IPS-NIHi7 (cell line): Measurements from ENCODE around the gene RPL11.
"Not testable (repeated sequence)": the region's sequence is repeated elsewhere in the genome, so short reads cannot be mapped to it uniquely, and the experiment has no call there.

Experiments used
- DNase-seq: peaks from one replicate; pipeline ENCODE4 v3.0.0; 2012; ENCODE audit warnings: mixed read lengths; ENCODE audit errors: extremely low spot score

Gene RPL11

DNA sequence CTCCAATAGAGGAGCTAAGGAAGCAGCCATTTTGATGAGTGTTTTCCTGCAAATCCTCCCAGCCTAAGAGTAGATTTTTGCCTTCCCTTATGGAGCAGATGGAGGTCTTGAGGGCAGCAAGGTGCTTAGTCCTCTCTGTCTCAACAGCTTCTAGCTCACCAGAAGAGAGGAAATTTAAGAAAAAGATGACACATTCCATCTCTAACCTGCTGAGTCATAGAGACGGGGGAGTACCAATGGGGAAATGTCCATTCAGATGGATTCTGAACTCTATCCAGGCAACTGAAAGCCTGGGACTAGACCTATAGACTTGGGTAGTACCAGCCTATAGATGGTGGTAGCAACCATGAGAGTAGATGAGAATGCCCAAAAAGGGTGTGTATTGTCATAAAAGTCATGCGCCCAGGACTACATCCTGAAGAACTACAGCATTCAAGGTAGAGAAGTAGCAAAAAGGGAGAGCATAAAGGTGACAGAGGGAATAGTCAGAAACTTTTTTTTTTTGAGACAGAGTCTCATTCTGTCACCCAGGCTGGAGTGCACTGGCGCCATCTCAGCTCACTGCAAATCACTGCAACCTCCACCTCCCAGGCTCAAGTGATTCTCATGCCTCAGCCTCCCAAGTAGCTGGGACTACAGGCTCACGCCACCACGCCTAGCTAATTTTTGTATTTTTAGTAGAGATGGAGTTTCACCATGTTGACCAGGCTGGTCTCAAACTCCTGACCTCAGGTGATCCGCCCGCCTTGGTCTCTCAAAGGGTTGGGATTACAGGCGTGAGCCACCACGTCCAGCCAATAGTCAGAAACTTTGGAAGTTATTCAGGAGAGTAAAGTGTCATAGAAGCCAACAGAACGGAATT lies 41.0 kb downstream of the RPL11 start:
- no peak for DNase-seq

DNA sequence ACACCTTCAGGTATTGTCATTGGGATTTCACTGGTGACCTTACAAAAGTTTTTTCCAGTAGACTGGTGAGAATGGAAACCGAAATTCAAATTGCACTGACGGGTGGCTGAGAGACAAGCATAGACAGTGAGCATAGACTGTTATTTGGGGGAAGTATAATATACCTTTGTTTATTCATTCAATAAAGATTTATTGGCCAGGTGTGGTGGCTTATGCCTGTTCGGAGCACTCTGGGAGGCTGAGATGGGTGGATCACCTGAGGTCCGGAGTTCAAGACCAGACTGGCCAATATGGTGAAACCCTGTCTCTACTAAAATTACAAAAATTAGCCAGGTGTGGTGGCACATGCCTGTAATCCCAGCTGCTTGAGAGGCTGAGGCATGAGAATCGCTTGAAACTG lies 41.7 kb downstream of the RPL11 start:
- DNase-seq: not testable (repeated sequence)

DNA sequence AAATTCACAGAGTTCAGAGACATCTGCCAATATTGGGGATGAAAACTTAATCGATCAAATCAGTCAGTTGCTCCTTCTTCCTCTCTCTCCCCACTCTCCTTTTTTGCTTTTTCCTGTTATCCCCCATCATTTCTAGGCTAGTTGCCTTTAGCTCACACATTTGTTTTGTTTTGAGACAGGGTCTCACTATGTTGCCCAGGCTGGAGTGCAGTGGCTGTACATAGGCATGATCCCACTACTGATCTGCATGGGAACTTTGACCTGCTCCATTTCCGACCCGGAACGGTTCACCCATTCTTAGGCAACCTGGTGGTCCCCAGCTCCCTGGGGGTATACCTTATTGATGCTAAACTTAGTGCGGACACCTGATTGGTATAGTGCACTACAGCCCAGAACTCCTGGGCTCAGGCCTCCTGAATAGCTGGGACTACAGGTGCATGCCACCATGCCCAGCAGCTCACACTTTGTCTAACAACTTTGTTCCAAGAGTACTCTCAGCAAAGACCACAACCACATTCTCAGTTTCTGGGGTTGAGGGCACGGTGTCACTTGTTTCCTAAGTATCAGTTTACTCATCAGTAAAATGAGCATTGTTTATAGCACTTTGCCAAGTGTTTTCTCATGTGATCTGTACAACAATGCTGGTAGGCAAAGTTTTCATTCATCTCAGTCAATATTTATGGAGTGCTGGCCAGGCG lies 45.0 kb downstream of the RPL11 start:
- DNase-seq: no peak

DNA sequence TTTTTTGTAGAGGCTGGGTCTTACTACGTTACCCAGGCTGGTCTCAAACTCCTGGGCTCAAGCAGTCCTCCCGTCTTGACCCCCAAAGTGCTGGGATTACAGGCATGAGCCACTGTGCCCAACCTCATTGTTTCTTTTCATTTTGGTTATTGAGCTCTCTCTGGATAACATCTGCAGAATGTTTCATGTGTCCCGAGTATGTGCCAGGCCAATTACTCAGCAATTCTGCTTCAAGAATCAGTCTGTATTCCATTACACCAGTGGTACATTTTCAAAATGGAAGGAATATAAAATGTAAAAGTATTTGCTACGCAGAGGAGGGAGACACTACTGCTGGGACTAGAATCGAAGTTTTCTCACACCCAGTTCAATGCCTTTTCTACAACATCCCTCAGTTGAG lies 50.0 kb downstream of the RPL11 start:
- DNase-seq: no peak

DNA sequence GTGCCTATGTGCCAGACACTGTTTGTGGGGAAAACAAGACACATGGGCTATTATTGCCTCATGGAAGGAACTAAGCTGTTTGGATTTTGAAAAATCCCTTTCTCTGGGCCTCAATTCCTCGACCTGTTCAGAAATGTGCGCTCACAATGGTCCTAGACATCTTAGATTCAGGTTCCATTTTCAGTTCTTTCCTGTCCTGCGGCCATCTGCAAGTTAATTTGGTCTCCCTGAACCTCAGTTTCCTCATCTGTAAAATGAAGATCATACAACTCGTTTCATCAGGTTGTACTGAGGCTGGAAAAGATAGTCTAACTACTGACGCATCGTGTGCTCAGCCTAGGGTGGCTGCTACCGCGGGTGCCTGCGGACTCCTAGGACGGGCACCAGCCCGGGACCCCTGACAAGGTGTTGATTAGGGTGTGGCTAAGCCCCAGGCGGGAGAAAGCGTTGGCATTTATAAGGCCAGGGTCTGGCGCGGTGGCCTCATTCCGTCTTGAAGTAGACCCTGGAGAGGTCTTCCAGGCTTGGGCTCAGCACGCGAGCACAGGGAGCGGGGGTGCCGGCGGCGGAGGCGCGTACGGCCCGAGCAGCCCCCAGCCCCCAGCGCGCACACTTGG lies 51.2 kb downstream of the RPL11 start:
- DNase-seq: peak; percentile 77

DNA sequence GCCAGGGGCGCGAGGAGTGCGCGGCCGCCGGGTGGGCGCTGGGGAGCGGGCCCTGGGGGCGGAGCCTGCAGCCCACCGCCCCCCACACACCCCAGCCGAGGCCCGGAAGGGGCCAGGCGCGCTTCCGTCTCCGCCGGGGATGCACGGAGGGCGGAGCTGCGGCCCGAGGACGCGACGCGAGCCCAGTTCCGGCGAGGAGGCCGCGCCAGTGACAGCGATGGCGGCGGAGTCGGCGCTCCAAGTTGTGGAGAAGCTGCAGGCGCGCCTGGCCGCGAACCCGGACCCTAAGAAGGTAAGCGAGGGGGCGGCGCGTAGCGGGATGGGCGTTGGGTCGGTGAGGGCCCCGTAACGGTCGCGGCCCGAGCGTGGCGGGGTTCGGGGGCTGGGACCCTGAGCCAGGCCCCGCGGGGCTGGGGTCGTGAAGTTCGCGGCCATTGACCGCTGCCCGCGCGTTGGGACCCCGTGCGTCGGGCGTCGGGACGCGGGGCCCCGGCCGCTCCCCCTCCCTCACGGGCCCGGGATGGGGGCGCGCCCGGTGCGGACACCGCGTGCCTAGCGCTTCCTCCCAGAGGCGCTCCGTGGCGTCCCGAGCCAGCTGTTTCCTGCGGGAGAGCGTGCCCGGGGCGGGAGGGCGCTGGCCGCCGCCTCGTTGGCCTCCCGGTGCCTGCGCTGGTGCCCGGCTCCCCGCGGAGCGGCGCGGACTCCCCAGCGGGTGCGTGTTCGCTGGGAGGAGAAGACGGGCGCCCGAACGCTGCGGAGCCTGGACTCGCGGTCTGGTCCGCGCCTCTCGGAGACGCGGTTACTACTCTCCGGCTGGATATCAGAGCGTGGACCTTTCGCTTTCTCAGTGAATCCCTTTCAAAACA lies 51.9 kb downstream of the RPL11 start, which contains the start of gene ELOA:
Gene ELOA (plus strand): TSS at position 185 of the 866 bp plus-strand sequence. CDS start 33 bp downstream, at position 218.
- peak; percentile 97 for DNase-seq

DNA sequence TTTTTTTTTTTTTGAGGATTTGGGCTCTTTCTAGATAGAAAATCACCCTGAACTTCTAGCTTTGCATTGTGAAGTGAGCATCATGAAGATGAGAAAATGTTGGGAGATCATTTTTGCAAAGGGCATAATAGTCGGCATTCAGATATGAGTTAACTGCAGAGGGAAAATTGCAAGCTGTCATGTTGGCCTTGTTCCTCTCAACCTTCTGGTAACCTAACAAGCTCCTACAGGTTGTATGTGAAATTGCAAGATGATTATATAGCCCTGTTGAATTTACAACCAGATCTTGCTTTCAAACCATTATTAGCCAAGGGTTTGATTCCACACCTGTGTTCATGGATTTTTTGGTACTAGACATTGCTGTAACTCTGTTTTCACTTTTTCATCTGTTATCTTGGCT lies 53.9 kb downstream of the RPL11 start:
- DNase-seq: peak; percentile 38
